T47D (cell line): ENCODE results near the gene DDX43.
"Not testable (repeated sequence)": the region's sequence is repeated elsewhere in the genome, so short reads cannot be mapped to it uniquely, and the experiment has no call there.

Experiments used
- DNase-seq, 2 experiments: peaks; one replicate each; pipeline versions ENCODE4 v3.0.0 to v3.0.0-alpha.2; 2011 to 2012; ENCODE audit warnings: low read depth in 1 of 2, low spot score in 1 of 2
- JUND ChIP-seq: IDR thresholded peaks from 2 replicates; pipeline ENCODE4 v1.6.1; 2012; ENCODE audit warnings: low read depth
- in situ Hi-C: cut with HindIII; loops from 2 replicates; pipeline ENCODE4 v1.10.0; 2016; ENCODE audit warnings: low sequenced_read_pairs, low pct_unique_long_range_greater_than_20kb

Gene DDX43

GRCh38 chr6:73400656-73401055, 6.0 kb downstream of the DDX43 start:
- in situ Hi-C loops, result no loop called here
- DNase-seq, result no peak

GRCh38 chr6:73409395-73409794, 14.8 kb downstream of the DDX43 start:
- in situ Hi-C loops, result no loop called here
- TF ChIP-seq JUND, result no peak
- no peak for DNase-seq

More at GRCh38 chr6:73400656-73401055, 6.0 kb downstream of the DDX43 start:
- TF ChIP-seq JUND, result no peak

- in situ Hi-C loops, result no loop called here
- no peak for DNase-seq
- TF ChIP-seq JUND, result no peak
These were observed 18.5 kb downstream of the DDX43 start for GRCh38 chr6:73413102-73413501.

DNA sequence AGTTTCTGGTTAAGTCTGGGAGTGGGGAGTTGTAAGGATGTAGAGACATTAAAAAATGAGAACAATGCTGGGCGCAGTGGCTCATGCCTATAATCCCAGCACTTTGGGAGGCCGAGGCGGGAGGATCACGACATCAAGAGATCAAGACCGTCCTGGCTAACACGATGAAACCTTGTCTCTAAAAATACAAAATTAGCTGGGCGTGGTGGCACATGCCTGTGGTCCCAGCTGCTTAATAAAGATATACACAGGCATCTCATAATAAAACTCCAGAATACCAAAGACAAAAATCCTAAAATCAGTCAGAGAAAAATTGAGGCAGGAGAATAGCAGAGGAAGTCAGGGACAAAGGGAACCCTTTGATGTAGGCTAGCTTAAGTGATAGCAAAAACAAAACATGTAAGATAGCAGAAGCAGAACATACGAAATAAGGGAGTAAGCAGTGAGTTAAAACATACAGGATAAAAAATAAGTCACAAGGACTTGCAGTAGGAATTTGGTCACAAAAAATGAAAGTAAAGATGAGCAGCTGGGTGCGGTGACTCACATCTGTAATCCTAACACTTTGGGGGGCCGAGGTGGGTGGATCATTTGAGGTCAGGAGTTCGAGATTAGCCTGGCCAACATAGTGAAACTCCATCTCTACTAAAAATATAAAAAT, 23.6 kb downstream of the DDX43 start:
- TF ChIP-seq JUND, result no peak
- in situ Hi-C loops, result no loop called here
- DNase-seq, result no peak

GRCh38 chr6:73421534-73421933, 26.9 kb downstream of the DDX43 start:
- TF ChIP-seq JUND, result no peak
- in situ Hi-C loops, result no loop called here
- no peak for DNase-seq

DNA sequence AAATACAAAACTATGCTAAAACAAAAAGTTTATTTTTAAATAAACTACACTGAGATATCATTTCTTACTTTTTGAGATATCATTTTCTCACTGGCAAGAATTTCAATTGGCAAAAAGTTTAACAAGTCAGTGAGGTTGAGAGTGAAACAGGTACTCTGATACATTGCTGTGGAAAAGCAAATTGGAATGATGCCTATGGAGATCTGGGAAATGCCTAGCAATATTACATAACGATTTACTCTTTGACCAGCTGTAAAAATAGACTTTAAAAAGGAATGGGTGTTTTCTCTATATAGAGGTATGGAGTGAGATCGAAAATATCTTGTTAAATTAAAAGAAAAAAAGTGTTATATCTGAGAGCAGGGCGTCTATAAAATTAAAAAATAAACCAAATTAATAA, 40.6 kb downstream of the DDX43 start:
- in situ Hi-C loops, result no loop called here
- DNase-seq, result no peak
- no peak for TF ChIP-seq JUND

DNA sequence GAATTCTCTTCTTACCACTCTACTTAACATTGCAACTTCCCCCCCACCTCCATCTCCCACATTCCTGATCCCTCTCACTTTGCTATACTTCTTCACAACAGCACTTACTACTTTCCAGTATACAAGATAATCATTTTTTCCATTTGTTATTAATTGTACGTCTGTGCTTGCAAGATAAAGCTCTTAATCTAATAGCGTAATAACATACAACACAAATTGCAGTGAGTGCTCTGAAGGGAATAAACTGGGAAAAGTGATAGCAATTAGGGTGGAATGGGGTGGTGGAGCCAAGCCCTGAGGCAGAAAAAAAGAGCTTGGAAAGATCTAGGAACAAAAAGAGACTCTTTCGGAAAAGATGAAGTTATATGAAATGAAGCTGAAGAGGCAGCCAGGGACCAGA, 48.9 kb downstream of the DDX43 start:
- no peak for TF ChIP-seq JUND
- in situ Hi-C loops, result no loop called here
- no peak for DNase-seq

GRCh38 chr6:73451223-73452106, 56.8 kb downstream of the DDX43 start:
- in situ Hi-C loops, result no loop called here
- TF ChIP-seq JUND, result no peak
- DNase-seq, result no peak

DNA sequence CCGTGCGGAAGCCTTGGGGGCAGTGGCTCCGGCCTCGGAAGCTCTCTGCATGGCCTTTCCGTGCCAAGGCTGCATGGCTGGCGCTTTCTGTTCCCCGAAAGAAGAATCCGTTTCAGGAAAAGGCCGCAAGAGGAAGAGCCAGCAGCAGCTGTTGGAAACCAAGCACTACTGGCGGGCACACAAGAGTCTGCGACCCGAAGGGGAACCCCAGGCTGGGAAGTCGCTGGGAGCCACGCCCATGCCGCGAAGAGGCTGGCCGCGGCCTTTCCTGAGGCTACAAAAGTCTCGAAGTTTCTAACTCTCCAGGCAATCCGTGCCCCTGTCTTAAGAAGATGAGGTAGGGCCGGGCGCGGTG, 57.5 kb downstream of the DDX43 start, which contains the start of gene CGAS:
Gene CGAS (minus strand): TSS at position 191 of the 355 bp plus-strand sequence. CDS start 116 bp downstream, at position 75.
- in situ Hi-C loops, result no loop called here
- DNase-seq, result no peak
- TF ChIP-seq JUND, result no peak

DNA sequence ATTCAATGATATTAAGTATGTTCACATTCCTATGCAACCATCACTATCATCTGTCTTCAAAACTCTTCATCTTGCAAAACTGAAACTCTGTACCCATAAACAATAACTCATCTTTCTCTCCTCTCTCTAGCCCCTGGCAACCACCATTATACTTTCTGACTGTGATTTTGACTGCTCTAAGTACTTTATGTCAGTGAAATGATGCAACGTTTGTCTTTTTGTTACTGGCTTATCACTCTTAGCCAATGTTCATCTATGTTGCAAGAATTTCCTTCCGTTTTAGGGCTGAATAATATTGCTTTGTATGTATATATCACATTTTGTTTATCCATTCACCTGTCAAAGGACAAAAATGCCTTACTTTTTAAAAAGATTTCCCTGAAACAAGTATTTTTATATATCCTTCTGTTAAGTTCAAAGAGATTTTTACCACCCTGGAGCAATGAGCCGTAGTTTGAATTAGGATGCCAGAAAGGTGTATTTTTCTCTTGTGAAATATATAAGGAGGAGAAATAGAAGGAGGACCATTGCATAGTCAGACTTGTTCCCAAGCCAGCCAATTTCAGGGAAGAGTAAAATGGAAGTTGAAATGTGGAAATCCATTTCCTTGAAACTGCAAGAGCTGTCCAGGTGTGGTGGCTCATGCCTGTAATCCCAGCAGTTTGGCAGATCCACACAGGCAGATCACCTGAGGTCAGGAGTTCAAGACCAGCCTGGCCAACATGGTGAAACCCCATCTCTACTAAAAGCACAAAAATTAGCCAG, 61.4 kb downstream of the DDX43 start:
- in situ Hi-C loops, result no loop called here
- DNase-seq, result no peak
- no peak for TF ChIP-seq JUND

DNA sequence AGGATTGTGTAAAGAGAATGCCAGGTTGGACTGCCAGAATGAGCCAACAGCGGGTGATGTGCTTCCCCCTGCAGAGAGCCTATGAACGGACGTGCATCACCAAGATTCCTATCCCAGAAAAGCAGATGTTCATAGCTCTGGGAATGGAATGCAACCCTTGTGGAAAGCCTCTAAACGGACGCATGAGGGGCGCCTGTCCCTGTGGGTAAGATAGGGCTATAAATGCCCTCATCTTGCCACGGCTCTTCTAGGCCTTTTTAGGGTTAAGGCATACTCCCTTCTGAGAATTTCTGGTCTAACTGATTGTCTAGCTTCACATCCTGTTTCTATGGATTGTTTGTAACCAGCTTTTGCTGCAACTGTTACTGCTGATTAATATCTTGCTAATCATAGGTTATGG, 64.8 kb downstream of the DDX43 start:
- not testable (repeated sequence) for DNase-seq

DNA sequence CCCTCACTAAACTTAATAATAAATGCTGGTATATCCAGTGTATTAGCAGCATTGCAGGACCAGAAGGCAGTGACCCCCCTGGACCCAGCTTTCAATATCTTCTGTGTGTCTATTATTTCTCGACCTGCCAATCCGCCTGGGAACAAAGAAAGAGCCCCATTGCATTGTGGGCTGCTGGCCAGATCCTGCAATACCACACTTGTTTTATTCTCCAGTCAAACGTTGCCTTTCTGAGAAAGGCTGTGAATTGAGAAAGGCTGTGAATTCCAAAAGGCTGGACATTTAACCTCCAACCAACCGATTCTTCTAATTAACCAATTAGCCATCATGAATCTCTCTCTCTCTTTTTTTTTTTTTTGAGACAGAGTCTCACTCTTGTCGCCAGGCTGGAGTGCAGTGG, 65.4 kb downstream of the DDX43 start:
- TF ChIP-seq JUND, result no peak
- in situ Hi-C loops, result no loop called here
- no peak for DNase-seq

More for the DNA sequence above, 64.8 kb downstream of the DDX43 start:
- in situ Hi-C loops, result not testable (repeated sequence)
